ENCODE data around the gene NADSYN1.

Gene NADSYN1

GRCh38 chr11:71545405-71545966 lies 92.5 kb downstream of the NADSYN1 start:
- Histone ChIP-seq H3K9me3 (ENCODE audit: severe bottlenecking) (peaks cover 2% of the 10 kb centered on the region), H3K36me3 (ENCODE audit: low read depth) (no peaks in the 10 kb centered on the region), H3K27me3 (ENCODE audit: insufficient read depth, poor library complexity, severe bottlenecking) (no peaks in the 10 kb centered on the region), H3K27ac (ENCODE audit: poor library complexity, severe bottlenecking) (no peak overlapping the region), H3K4me3 (ENCODE audit: severe bottlenecking) (no peak overlapping the region), H3K4me1 (ENCODE audit: insufficient read depth, poor library complexity, severe bottlenecking) (no peaks in the 10 kb centered on the region)
- ATAC-seq (ENCODE audit: low read depth) (no peak), DNase-seq (ENCODE audit: low spot score) (no peak)
- TF ChIP-seq, protein P1, sequence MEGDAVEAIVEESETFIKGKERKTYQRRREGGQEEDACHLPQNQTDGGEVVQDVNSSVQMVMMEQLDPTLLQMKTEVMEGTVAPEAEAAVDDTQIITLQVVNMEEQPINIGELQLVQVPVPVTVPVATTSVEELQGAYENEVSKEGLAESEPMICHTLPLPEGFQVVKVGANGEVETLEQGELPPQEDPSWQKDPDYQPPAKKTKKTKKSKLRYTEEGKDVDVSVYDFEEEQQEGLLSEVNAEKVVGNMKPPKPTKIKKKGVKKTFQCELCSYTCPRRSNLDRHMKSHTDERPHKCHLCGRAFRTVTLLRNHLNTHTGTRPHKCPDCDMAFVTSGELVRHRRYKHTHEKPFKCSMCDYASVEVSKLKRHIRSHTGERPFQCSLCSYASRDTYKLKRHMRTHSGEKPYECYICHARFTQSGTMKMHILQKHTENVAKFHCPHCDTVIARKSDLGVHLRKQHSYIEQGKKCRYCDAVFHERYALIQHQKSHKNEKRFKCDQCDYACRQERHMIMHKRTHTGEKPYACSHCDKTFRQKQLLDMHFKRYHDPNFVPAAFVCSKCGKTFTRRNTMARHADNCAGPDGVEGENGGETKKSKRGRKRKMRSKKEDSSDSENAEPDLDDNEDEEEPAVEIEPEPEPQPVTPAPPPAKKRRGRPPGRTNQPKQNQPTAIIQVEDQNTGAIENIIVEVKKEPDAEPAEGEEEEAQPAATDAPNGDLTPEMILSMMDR (IDR thresholded peaks at IDR 0.05; ENCODE audit: poor library complexity, severe bottlenecking), result no peak

GRCh38 chr11:71548120-71548519 lies 95.1 kb downstream of the NADSYN1 start, which contains the start of gene KRTAP5-9:
Gene KRTAP5-9, plus strand, starts transcription at chr11:71548420. Its CDS starts 238 bp downstream, at chr11:71548658.
- Histone ChIP-seq H3K9me3 (ENCODE audit: severe bottlenecking) (no peaks in the 10 kb centered on the region), H3K27ac (ENCODE audit: poor library complexity, severe bottlenecking) (no peak within 1 kb of the TSS), H3K27me3 (ENCODE audit: insufficient read depth, poor library complexity, severe bottlenecking) (peaks cover 6% of the 10 kb centered on the region), H3K36me3 (ENCODE audit: low read depth) (no peaks in the 10 kb centered on the region), H3K4me3 (ENCODE audit: severe bottlenecking) (no peak within 1 kb of the TSS), H3K4me1 (ENCODE audit: insufficient read depth, poor library complexity, severe bottlenecking) (no peaks in the 10 kb centered on the region)
- TF ChIP-seq, protein P1 (IDR thresholded peaks at IDR 0.05; ENCODE audit: poor library complexity, severe bottlenecking), result no peak
- ATAC-seq (ENCODE audit: low read depth) (no peak), DNase-seq (ENCODE audit: low spot score) (no peak)

GRCh38 chr11:71548716-71549151 lies 95.7 kb downstream of the NADSYN1 start:
- ATAC-seq (ENCODE audit: low read depth) (no peak), DNase-seq (ENCODE audit: low spot score) (no peak)
- Histone ChIP-seq H3K27me3 (ENCODE audit: insufficient read depth, poor library complexity, severe bottlenecking) (peaks cover 6% of the 10 kb centered on the region), H3K4me1 (ENCODE audit: insufficient read depth, poor library complexity, severe bottlenecking) (no peaks in the 10 kb centered on the region), H3K9me3 (ENCODE audit: severe bottlenecking) (no peaks in the 10 kb centered on the region), H3K27ac (ENCODE audit: poor library complexity, severe bottlenecking) (no peak overlapping the region), H3K4me3 (ENCODE audit: severe bottlenecking) (no peak overlapping the region), H3K36me3 (ENCODE audit: low read depth) (no peaks in the 10 kb centered on the region)
- TF ChIP-seq, protein P1 (IDR thresholded peaks at IDR 0.05; ENCODE audit: poor library complexity, severe bottlenecking), result no peak
